ENCODE results near the gene SOX6. TPM values are rescaled to one million over a fixed set of nuclear protein-coding genes. Genes with fewer than 3 reads are reported as not detected.

The SOX6 gene
- total RNA-seq, 4 donors from 2014 or later: 25.3 to 42.3 (median 37.4) TPM

DNA sequence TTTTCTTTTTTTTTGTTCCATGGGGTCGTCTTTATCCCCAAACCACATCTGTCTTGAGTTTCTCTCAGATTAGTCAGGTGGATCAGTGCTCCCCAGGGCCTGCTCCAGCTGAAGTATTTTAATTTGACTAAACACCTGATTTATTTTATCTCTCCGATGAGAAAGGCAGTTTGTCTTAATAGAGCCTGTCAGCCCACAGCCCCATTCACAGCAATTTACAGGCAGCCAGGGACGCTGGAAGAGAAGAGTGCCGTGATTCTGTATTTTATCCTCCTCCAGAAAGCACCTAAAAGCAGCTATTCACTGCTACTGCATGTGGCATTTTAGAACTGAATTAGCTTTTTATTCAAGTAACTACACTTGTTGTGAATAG is 164.5 kb downstream of the SOX6 start:
- Histone ChIP-seq H3K36me3 (no peaks in the 10 kb centered on the region), H3K4me3 (no peak overlapping the region), H3K27me3 (no peaks in the 10 kb centered on the region), H3K27ac (no peak overlapping the region), H3K4me1 (peaks cover 30 to 37% of the 10 kb centered on the region in 2 donors), H3K9me3 (no peaks in the 10 kb centered on the region)
- ATAC-seq: no peak
- DNase-seq: no peak
- in situ Hi-C loops (cut with MboI; ENCODE audit: low sequenced_read_pairs in 4 of 4): loop anchor here in 3 of 4 donors (10.0 to 25.0 kb wide), 2 partner anchors 413 to 420 kb away; no protein-coding TSS in a partner anchor
- intact Hi-C loops (cut with DNase I; ENCODE audit: low total_unique reads): no loop called here
- no peak for TF ChIP-seq POLR2A (IDR thresholded peaks at IDR 0.05)
- TF ChIP-seq, protein P1, sequence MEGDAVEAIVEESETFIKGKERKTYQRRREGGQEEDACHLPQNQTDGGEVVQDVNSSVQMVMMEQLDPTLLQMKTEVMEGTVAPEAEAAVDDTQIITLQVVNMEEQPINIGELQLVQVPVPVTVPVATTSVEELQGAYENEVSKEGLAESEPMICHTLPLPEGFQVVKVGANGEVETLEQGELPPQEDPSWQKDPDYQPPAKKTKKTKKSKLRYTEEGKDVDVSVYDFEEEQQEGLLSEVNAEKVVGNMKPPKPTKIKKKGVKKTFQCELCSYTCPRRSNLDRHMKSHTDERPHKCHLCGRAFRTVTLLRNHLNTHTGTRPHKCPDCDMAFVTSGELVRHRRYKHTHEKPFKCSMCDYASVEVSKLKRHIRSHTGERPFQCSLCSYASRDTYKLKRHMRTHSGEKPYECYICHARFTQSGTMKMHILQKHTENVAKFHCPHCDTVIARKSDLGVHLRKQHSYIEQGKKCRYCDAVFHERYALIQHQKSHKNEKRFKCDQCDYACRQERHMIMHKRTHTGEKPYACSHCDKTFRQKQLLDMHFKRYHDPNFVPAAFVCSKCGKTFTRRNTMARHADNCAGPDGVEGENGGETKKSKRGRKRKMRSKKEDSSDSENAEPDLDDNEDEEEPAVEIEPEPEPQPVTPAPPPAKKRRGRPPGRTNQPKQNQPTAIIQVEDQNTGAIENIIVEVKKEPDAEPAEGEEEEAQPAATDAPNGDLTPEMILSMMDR (IDR thresholded peaks at IDR 0.05 in 4 of 5, conservative IDR thresholded peaks at IDR 0.05 in 1 of 5): no peak

DNA sequence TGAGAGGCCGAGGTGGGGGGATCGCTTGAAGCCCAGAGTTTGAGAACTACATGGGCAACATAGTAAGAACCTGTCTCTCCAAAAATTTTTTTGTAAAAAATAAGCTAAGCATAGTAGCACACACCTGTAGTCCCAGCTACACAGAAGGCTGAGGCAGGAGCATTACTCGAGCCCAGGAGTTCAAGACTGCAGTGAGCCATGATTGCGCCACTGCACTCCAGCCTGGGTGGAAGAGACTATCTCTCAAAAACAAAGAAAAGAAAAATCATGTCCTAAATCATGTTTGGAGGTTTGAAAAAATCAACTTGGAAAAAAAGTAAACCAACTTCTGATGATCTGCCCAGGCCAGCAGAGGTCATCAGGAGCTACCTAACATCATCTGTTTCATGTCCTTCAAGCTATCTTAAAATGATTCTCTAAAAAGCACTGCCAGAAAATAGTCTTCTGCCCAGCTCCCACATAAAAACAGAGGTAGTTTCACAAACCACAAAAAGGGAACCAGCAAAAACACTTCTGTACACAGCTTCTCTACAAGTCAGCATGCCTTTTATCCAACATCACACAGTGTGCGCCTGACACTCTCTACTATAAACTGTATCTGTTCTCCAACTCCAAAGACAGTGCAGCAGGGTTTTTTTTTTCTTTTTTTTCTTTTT is 165.0 kb downstream of the SOX6 start:
- DNase-seq: no peak
- no peaks in the 10 kb centered on the region for H3K27me3 ChIP-seq
- H3K4me1 ChIP-seq: peaks cover 32 to 39% of the 10 kb centered on the region in 2 donors
- H3K4me3 ChIP-seq: no peak overlapping the region
- H3K36me3 ChIP-seq: no peaks in the 10 kb centered on the region
- intact Hi-C loops (cut with DNase I; ENCODE audit: low total_unique reads) (no loop called here), in situ Hi-C loops (cut with MboI; ENCODE audit: low sequenced_read_pairs in 4 of 4) (loop anchor here in 3 of 4 donors (10.0 to 25.0 kb wide), 2 partner anchors 413 to 421 kb away; no protein-coding TSS in a partner anchor)
- no peak overlapping the region for H3K27ac ChIP-seq
- H3K9me3 ChIP-seq: no peaks in the 10 kb centered on the region
- ATAC-seq: no peak
- TF ChIP-seq POLR2A (IDR thresholded peaks at IDR 0.05): no peak
- TF ChIP-seq, protein P1 (IDR thresholded peaks at IDR 0.05 in 4 of 5, conservative IDR thresholded peaks at IDR 0.05 in 1 of 5): peak in 1 of 5 experiments; percentile 27

DNA sequence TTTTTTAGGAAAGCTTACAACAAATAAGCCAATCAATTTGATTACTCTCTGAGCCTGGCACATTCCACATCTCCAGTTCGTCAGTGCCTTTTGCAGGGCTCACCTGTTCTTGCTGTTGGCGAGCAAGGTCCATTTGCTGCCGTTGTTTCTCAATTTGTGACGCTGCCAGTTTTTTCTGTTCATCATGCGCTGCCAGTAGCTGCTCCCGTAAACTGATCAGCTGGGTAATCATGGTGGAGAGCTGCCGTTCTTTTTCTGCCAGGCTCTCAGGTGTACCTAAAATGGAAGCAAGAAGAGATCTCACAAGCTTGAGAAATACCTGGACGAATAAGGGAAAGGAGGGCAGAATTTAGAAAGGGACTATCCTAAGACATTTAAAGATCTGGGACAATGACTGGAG is 169.7 kb downstream of the SOX6 start:
- intact Hi-C loops (cut with DNase I; ENCODE audit: low total_unique reads): loop anchor here (2.0 to 5.0 kb wide), 2 partner anchors 171 to 418 kb away; partner anchors contain the start of gene SOX6
- H3K36me3 ChIP-seq: no peaks in the 10 kb centered on the region
- H3K27me3 ChIP-seq: no peaks in the 10 kb centered on the region
- H3K9me3 ChIP-seq: no peaks in the 10 kb centered on the region
- peaks cover 47 to 48% of the 10 kb centered on the region in 2 donors for H3K4me1 ChIP-seq
- H3K4me3 ChIP-seq: peak overlapping the region in 1 of 4 donors; percentile 37
- H3K27ac ChIP-seq: peak overlapping the region; percentile 82 to 87 (median 84)
- peak in 1 of 2 donors; percentile 16 for TF ChIP-seq POLR2A (IDR thresholded peaks at IDR 0.05)
- TF ChIP-seq, protein P1 (IDR thresholded peaks at IDR 0.05 in 4 of 5, conservative IDR thresholded peaks at IDR 0.05 in 1 of 5): no peak
- ATAC-seq (peak; percentile 86 to 95), DNase-seq (peak; percentile 83 to 88)
- in situ Hi-C loops (cut with MboI; ENCODE audit: low sequenced_read_pairs in 4 of 4): loop anchor here in 3 of 4 donors (10.0 to 25.0 kb wide), 2 partner anchors 418 to 426 kb away; no protein-coding TSS in a partner anchor

DNA sequence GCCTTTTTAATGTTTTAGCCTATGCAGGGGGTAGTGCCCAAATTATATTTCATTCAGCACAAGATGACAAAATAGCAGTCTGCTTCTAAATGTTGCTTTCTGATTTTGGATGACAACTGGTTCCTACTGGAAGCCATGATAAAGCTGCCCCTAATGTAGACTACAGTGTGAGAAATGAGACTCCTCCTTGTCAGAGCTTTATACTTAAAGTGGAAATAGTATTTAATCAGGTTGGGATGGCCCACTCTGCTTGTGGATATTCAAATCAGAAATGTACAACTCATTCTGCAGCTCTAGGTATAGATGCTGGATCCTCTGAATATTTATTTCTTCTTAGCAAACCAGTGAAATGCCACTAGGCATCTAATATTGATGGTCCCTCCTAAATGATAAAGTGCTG is 171.3 kb downstream of the SOX6 start:
- H3K27me3 ChIP-seq: no peaks in the 10 kb centered on the region
- TF ChIP-seq, protein P1 (IDR thresholded peaks at IDR 0.05 in 4 of 5, conservative IDR thresholded peaks at IDR 0.05 in 1 of 5): no peak
- TF ChIP-seq POLR2A (IDR thresholded peaks at IDR 0.05): no peak
- H3K36me3 ChIP-seq: no peaks in the 10 kb centered on the region
- DNase-seq (no peak), ATAC-seq (no peak)
- H3K9me3 ChIP-seq: no peaks in the 10 kb centered on the region
- no peak overlapping the region for H3K4me3 ChIP-seq
- intact Hi-C loops (cut with DNase I; ENCODE audit: low total_unique reads): loop anchor here (5.0 kb wide), 1 partner anchor 172 kb away; the partner anchor contains the start of gene SOX6
- H3K4me1 ChIP-seq: peaks cover 44 to 45% of the 10 kb centered on the region in 2 donors
- in situ Hi-C loops (cut with MboI; ENCODE audit: low sequenced_read_pairs in 4 of 4): loop anchor here in 3 of 4 donors (10.0 to 25.0 kb wide), 2 partner anchors 420 to 427 kb away; no protein-coding TSS in a partner anchor
- peak overlapping the region; percentile 82 to 87 (median 84) for H3K27ac ChIP-seq
